LNCAP (cell line): ENCODE measurements around the gene XPO6.

Experiments used
- CTCF ChIP-seq: fragments of 450-650 bp; IDR thresholded peaks from 2 replicates; pipeline ENCODE4 v1.5.1; 2017; ENCODE audit warnings: mild to moderate bottlenecking

Gene XPO6

DNA sequence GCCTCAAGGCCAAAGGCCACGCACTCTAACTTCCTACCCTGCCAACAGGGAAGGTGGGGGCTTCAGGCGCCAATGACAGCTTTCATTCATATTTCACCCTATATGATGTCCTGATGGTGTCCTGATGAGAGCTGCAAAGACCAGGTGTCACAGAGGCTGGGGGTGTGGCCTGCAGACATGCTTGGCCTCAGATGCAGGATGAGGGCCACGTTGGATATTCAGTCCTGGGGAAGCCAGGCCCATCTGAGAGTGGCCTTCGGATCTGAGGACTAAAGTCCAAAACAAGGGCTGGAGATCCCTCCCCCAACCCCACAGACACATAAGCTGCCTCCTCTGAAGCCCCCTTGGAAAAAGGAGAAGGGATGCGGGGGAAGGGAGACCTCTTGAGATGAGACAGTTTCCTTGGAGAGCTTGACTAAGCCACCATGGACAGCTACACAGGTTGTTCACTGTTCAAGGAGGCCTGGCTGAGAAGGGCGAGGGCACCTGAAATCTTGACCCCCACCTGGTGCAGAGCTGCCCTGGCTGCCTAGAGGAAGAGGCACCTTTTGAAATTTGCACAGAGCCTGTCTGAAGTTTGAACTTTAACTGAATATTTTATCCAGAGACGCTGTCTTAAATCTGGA, 124.0 kb downstream of the XPO6 start:
- no peak for TF ChIP-seq CTCF

- TF ChIP-seq CTCF: no peak
Measured at GRCh38 chr16:28087140-28087660, 124.6 kb downstream of the XPO6 start.

DNA sequence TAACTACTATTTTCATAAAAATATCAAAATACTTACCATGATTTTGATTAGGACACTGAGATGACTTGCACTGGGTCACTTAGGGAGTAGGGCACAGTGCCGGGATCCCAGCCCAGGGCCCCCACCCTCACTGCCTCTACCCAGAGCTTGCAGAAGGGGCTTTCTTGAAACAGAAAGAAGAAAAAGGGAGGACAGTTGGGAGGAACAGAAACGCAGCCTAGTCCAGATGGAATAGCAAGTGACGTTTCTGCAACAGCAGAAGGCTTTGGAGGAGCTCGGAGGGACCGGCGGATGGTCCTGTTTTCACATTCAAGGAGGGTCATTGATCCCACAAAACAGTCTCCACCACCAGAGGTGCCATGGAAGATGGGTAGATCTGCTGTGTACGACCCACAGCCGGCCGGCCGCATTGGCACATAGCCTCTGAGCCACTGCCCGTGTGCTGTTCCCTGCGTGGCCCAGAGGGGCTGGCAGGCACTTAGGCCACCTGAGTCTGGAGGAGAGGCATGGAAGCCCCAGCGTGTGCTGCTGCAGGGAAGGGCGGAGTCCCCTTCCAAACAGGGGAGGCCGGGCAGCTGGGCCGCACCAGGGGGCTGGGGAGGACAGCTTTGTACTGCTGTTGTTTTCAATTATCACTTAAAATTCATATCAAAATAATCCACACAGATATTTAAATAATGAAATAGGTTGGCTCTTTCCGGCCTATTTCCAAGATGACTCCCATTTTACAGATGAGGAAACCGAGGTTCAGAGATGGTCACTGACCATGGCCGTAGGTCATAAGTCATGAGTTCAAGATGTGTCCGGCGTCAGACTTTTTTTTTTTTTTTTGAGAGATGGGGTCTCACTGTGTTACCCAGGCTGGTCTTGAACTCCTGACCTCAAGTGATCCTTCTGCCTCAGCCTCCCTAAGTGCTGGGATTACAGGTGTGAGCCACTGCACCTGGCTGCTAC, 125.3 kb downstream of the XPO6 start:
- TF ChIP-seq CTCF: no peak

- TF ChIP-seq CTCF: no peak
Measured at GRCh38 chr16:28085389-28086171, 126.2 kb downstream of the XPO6 start.

DNA sequence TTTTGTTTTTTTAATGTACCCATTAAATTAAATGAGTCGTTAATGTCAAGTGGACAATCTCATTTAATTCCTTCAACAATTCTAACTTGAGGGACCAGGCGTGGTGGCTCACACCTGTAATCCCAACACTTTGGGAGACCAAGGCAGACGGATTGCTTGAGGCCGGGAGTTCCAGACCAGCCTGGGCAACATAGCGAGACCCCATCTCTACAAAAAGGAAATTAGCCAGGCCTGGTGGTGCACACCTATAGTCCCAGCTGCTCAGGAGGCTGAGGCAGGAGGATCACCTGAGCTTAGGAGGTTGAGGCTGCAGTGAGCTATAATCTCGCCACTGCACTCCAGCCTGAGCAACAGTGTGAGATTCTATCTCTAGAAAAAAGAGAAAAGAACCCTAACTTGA, 127.6 kb downstream of the XPO6 start:
- TF ChIP-seq CTCF: no peak

DNA sequence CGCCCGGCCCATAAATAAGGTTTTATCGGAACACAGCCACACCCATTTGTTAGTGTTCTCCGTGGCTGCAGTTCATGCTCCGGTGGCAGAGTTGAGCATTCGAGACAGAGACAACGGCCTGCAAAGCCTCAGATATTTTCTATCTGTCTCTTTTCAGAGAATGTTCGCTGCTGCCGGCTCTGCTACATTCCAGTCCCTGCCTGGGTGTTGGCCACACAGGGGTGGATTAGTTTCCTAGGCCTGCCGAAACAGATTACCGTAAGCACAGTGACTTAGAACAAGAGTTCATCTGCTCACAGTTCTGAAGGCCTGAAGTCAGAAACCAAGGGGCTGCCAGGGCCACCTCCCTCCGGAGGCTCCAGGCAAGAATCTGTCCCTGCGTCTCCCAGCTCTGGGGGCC, 129.1 kb downstream of the XPO6 start:
- no peak for TF ChIP-seq CTCF

- TF ChIP-seq CTCF: no peak
Measured at GRCh38 chr16:28081391-28081968, 130.3 kb downstream of the XPO6 start.
